Liver (tissue), 9 donors: ENCODE data around the gene SERINC3. TPM values are rescaled to one million over a fixed set of nuclear protein-coding genes. Genes with fewer than 3 reads are reported as not detected.

Experiments used
- DNase-seq: peaks from one replicate; pipeline ENCODE4 v3.0.0-alpha.2; 2017; ENCODE audit warnings: low spot score
- H3K27ac ChIP-seq, 2 donors: one replicate each; pipeline ENCODE4 v1.7.0; 2013; ENCODE audit warnings: inconsistent platforms in 2 of 2, low read length in 2 of 2, control low read depth in 1 of 2, low read depth in 1 of 2, mild to moderate bottlenecking in 1 of 2
- H3K27me3 ChIP-seq, 4 donors: one replicate each; pipeline versions ENCODE4 v1.6.1 to v1.7.0; 2013; ENCODE audit warnings: low read length in 3 of 4, inconsistent platforms in 1 of 4, mild to moderate bottlenecking in 1 of 4, moderate library complexity in 1 of 4; ENCODE audit not compliant: control insufficient read depth in 4 of 4, insufficient read depth in 4 of 4
- H3K36me3 ChIP-seq, 4 donors: one replicate each; pipeline versions ENCODE4 v1.6.1 to v1.7.0; 2013; ENCODE audit warnings: low read length in 3 of 4, mild to moderate bottlenecking in 3 of 4, low read depth in 1 of 4, moderate library complexity in 1 of 4; ENCODE audit not compliant: control insufficient read depth in 4 of 4, insufficient read depth in 3 of 4
- H3K4me1 ChIP-seq, 4 donors: one replicate each; pipeline versions ENCODE4 v1.6.1 to v1.7.0; 2013; ENCODE audit warnings: low read length in 3 of 4, mild to moderate bottlenecking in 3 of 4, moderate library complexity in 1 of 4; ENCODE audit not compliant: control insufficient read depth in 4 of 4, insufficient read depth in 4 of 4
- H3K4me3 ChIP-seq, 3 donors: one replicate each; pipeline versions ENCODE4 v1.6.1 to v1.7.0; 2013; ENCODE audit warnings: low read length in 3 of 3, control low read depth in 1 of 3, low read depth in 1 of 3, mild to moderate bottlenecking in 1 of 3
- H3K9ac ChIP-seq, 2 donors: one replicate each; pipeline ENCODE4 v1.7.0; 2013; ENCODE audit warnings: low read length in 2 of 2, mild to moderate bottlenecking in 2 of 2, moderate library complexity in 2 of 2, control low read depth in 1 of 2, low read depth in 1 of 2
- H3K9me3 ChIP-seq, 4 donors: one replicate each; pipeline versions ENCODE4 v1.6.1 to v1.7.0; 2013; ENCODE audit warnings: low read length in 3 of 4; ENCODE audit not compliant: control insufficient read depth in 4 of 4
- FOXA1 ChIP-seq: IDR thresholded peaks from 2 replicates; pipeline ENCODE4 v1.6.1; 2016; ENCODE audit warnings: antibody characterized with exemption
- FOXA2 ChIP-seq: IDR thresholded peaks from 2 replicates; pipeline ENCODE4 v1.6.1; 2016; ENCODE audit warnings: antibody characterized with exemption
- GABPA ChIP-seq, 2 donors: IDR thresholded peaks in 1 of 2; conservative IDR thresholded peaks in 1 of 2; 2 replicates each; pipeline ENCODE4 v1.6.1; 2016; ENCODE audit warnings: antibody characterized with exemption in 2 of 2, mild to moderate bottlenecking in 1 of 2, moderate library complexity in 1 of 2
- HNF4A ChIP-seq, 2 donors: conservative IDR thresholded peaks; 2 replicates each; pipeline ENCODE4 v1.6.1; 2016; ENCODE audit warnings: antibody characterized with exemption in 2 of 2, mild to moderate bottlenecking in 2 of 2
- HNF4G ChIP-seq: IDR thresholded peaks from 2 replicates; pipeline ENCODE4 v1.6.1; 2016; ENCODE audit warnings: antibody characterized with exemption
- NR2F2 ChIP-seq: IDR thresholded peaks from 2 replicates; pipeline ENCODE4 v1.6.1; 2016; ENCODE audit warnings: antibody characterized with exemption
- RAD21 ChIP-seq, 2 donors: IDR thresholded peaks; 2 replicates each; pipeline ENCODE4 v1.6.1; 2016; ENCODE audit warnings: antibody characterized with exemption in 2 of 2, mild to moderate bottlenecking in 2 of 2
- WGBS: extraction: QIAGEN DNeasy Blood & Tissue Kit; methylation state at CpG from one replicate; pipeline ENCODE4 v1.1.7; 2013; 5-methylcytosine and 5-hydroxymethylcytosine counted together
- polyA plus RNA-seq, 2 donors: library from polyadenylated mRNA; stranded (reverse) in 1 of 2; unstranded in 1 of 2; fragments of 200-250 nt in 1 of 2; fragments of >200 nt in 1 of 2; fragmentation: Nextera tagmentation in 1 of 2; extraction: Ambion mirVana in 1 of 2; gene quantifications; one replicate each; pipeline versions ENCODE4 v1.2.1 to v1.2.3, GENCODE V29; 2013 to 2015
- total RNA-seq, 2 donors: library from RNA; depleted of rRNA; stranded (reverse); fragments of >200 nt; gene quantifications; one replicate each; pipeline ENCODE4 v1.2.3, GENCODE V29; 2014
- TF ChIP-seq, protein P1 (sequence below): IDR thresholded peaks from 2 replicates; pipeline ENCODE4 v1.6.1; 2016; ENCODE audit warnings: antibody characterized with exemption
- TF ChIP-seq, protein P2 (sequence below): IDR thresholded peaks from 2 replicates; pipeline ENCODE4 v1.6.1; 2016; ENCODE audit warnings: antibody characterized with exemption
- TF ChIP-seq, protein P3 (sequence below): IDR thresholded peaks from 2 replicates; pipeline ENCODE4 v1.6.1; 2016; ENCODE audit warnings: antibody characterized with exemption, mild to moderate bottlenecking
- TF ChIP-seq, protein P4 (sequence below): fragments of 150-350 bp; IDR thresholded peaks from 2 replicates; pipeline ENCODE4 v1.5.1; 2017; ENCODE audit warnings: improper control_type of control experiment, low read depth, low read length; ENCODE audit not compliant: missing input control
- donor health status: healthy.
- donor health status: healthy.
- donor health status: healthy.
- donor health status: healthy.
- donor health status: healthy.

SERINC3 gene
- total and polyA plus RNA-seq, 4 donors = 51.1 to 70.0 (median 58.5) TPM

DNA sequence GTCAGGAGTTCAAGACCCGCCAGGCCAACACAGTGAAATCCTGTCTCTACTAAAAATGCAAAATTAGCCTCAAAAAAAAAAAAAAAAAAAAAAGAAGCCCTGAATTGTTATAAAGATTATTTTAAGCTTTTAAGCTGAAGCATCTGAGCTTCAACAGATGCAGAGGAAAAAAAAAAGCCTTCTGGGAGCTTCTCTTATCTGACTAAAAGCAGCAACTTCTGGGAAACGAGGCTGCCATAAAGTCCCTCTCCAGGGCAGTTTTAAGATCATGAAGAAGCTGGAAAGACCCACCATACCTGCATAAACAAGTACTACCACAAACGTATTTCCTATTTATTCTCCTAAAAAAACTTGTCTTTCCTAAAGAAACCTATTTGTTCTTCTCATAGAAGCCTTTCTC, 3.6 kb downstream of the SERINC3 start:
- Histone ChIP-seq H3K4me3 (no peak overlapping the region), H3K27me3 (no peaks in the 10 kb centered on the region), H3K27ac (no peak overlapping the region), H3K36me3 (peaks cover 2 to 6% (median 3%) of the 10 kb centered on the region in 4 donors), H3K9me3 (no peaks in the 10 kb centered on the region), H3K4me1 (peaks cover 10 to 33% (median 25%) of the 10 kb centered on the region in 4 donors), H3K9ac (no peak overlapping the region)
- no peak for TF ChIP-seq RAD21 (IDR thresholded peaks at IDR 0.05)
- no peak for TF ChIP-seq GABPA (IDR thresholded peaks at IDR 0.05 in 1 of 2, conservative IDR thresholded peaks at IDR 0.05 in 1 of 2)
- no peak for TF ChIP-seq HNF4G
- no peak for TF ChIP-seq FOXA2
- no peak for TF ChIP-seq HNF4A (conservative IDR thresholded peaks at IDR 0.05)
- TF ChIP-seq, protein P1, sequence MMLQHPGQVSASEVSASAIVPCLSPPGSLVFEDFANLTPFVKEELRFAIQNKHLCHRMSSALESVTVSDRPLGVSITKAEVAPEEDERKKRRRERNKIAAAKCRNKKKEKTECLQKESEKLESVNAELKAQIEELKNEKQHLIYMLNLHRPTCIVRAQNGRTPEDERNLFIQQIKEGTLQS = no peak
- TF ChIP-seq FOXA1 = no peak
- TF ChIP-seq, protein P2, sequence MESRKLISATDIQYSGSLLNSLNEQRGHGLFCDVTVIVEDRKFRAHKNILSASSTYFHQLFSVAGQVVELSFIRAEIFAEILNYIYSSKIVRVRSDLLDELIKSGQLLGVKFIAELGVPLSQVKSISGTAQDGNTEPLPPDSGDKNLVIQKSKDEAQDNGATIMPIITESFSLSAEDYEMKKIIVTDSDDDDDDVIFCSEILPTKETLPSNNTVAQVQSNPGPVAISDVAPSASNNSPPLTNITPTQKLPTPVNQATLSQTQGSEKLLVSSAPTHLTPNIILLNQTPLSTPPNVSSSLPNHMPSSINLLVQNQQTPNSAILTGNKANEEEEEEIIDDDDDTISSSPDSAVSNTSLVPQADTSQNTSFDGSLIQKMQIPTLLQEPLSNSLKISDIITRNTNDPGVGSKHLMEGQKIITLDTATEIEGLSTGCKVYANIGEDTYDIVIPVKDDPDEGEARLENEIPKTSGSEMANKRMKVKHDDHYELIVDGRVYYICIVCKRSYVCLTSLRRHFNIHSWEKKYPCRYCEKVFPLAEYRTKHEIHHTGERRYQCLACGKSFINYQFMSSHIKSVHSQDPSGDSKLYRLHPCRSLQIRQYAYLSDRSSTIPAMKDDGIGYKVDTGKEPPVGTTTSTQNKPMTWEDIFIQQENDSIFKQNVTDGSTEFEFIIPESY = no peak
- TF ChIP-seq, protein P3, sequence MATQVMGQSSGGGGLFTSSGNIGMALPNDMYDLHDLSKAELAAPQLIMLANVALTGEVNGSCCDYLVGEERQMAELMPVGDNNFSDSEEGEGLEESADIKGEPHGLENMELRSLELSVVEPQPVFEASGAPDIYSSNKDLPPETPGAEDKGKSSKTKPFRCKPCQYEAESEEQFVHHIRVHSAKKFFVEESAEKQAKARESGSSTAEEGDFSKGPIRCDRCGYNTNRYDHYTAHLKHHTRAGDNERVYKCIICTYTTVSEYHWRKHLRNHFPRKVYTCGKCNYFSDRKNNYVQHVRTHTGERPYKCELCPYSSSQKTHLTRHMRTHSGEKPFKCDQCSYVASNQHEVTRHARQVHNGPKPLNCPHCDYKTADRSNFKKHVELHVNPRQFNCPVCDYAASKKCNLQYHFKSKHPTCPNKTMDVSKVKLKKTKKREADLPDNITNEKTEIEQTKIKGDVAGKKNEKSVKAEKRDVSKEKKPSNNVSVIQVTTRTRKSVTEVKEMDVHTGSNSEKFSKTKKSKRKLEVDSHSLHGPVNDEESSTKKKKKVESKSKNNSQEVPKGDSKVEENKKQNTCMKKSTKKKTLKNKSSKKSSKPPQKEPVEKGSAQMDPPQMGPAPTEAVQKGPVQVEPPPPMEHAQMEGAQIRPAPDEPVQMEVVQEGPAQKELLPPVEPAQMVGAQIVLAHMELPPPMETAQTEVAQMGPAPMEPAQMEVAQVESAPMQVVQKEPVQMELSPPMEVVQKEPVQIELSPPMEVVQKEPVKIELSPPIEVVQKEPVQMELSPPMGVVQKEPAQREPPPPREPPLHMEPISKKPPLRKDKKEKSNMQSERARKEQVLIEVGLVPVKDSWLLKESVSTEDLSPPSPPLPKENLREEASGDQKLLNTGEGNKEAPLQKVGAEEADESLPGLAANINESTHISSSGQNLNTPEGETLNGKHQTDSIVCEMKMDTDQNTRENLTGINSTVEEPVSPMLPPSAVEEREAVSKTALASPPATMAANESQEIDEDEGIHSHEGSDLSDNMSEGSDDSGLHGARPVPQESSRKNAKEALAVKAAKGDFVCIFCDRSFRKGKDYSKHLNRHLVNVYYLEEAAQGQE = no peak
- TF ChIP-seq NR2F2 = no peak
- no peak for DNase-seq
- 72% methylated on average over 3 of the region's 3 CpGs for WGBS

DNA sequence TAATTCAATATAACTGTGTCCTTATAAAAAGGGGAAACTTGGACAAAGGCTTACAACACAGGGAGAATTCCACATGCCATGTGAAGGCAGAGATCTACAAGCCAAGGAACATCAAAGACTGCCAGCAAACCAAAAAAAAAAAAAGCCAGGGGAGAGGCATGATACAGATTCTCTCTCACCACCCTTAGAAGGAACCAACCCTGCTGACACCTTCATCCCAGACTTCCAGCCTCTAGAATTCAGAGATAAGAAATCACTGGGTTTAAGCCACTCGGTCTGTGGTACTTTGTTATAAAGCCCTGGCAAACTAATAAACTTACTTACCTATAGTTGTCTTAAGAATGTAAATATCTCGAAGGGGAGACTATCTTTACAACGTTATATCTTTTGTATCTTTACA, 4.4 kb downstream of the SERINC3 start:
- H3K27me3 ChIP-seq = no peaks in the 10 kb centered on the region
- no peak overlapping the region for H3K27ac ChIP-seq
- peaks cover 3 to 10% (median 8%) of the 10 kb centered on the region in 4 donors for H3K36me3 ChIP-seq
- 83% methylated on average over 3 of the region's 3 CpGs for WGBS
- no peaks in the 10 kb centered on the region for H3K9me3 ChIP-seq
- TF ChIP-seq, protein P4, sequence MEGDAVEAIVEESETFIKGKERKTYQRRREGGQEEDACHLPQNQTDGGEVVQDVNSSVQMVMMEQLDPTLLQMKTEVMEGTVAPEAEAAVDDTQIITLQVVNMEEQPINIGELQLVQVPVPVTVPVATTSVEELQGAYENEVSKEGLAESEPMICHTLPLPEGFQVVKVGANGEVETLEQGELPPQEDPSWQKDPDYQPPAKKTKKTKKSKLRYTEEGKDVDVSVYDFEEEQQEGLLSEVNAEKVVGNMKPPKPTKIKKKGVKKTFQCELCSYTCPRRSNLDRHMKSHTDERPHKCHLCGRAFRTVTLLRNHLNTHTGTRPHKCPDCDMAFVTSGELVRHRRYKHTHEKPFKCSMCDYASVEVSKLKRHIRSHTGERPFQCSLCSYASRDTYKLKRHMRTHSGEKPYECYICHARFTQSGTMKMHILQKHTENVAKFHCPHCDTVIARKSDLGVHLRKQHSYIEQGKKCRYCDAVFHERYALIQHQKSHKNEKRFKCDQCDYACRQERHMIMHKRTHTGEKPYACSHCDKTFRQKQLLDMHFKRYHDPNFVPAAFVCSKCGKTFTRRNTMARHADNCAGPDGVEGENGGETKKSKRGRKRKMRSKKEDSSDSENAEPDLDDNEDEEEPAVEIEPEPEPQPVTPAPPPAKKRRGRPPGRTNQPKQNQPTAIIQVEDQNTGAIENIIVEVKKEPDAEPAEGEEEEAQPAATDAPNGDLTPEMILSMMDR = no peak
- TF ChIP-seq RAD21 (IDR thresholded peaks at IDR 0.05) = no peak
- TF ChIP-seq, protein P1 = no peak
- no peak overlapping the region for H3K4me3 ChIP-seq
- peaks cover 10 to 32% (median 25%) of the 10 kb centered on the region in 4 donors for H3K4me1 ChIP-seq
- no peak for DNase-seq
- H3K9ac ChIP-seq = no peak overlapping the region
